Osteoblast (primary cell): ENCODE data around the gene CXCR6. TPM values are rescaled to one million over a fixed set of nuclear protein-coding genes. Genes with fewer than 3 reads are reported as not detected.

Source experiments
- DNase-seq: peaks from one replicate; pipeline ENCODE4 v3.0.0; 2011; ENCODE audit warnings: low spot score, mixed read lengths; ENCODE audit not compliant: insufficient read length; ENCODE audit errors: missing footprints
- H2AFZ ChIP-seq: 2 replicates; pipeline ENCODE4 v1.6.0; 2011; ENCODE audit warnings: mild to moderate bottlenecking, low read length
- H3K27ac ChIP-seq: 2 replicates; pipeline ENCODE4 v1.5.1; 2011; ENCODE audit warnings: mild to moderate bottlenecking, low read depth, low read length, moderate library complexity
- H3K27me3 ChIP-seq: 2 replicates; pipeline ENCODE4 v1.6.0; 2012; ENCODE audit warnings: mild to moderate bottlenecking, control low read depth, inconsistent platforms, low read length, moderate library complexity; ENCODE audit not compliant: insufficient read depth
- H3K36me3 ChIP-seq: 2 replicates; pipeline ENCODE4 v1.5.1; 2011; ENCODE audit warnings: mild to moderate bottlenecking, low read length, control low read depth, moderate library complexity; ENCODE audit not compliant: insufficient read depth
- H3K4me1 ChIP-seq: 2 replicates; pipeline ENCODE4 v1.5.1; 2011; ENCODE audit warnings: mild to moderate bottlenecking, low read length, control low read depth, moderate library complexity; ENCODE audit not compliant: insufficient read depth
- H3K4me2 ChIP-seq: 2 replicates; pipeline ENCODE4 v1.6.0; 2011; ENCODE audit warnings: mild to moderate bottlenecking, low read length; ENCODE audit not compliant: insufficient read depth
- H3K4me3 ChIP-seq: fragments of 200-600 bp; sonication (generic); 3 replicates; pipeline ENCODE4 v1.5.1; 2012; ENCODE audit warnings: mild to moderate bottlenecking, low read length, inconsistent platforms; ENCODE audit not compliant: insufficient read depth
- H3K79me2 ChIP-seq: 2 replicates; pipeline ENCODE4 v1.6.0; 2012; ENCODE audit warnings: mild to moderate bottlenecking, low read length, control low read depth, inconsistent platforms; ENCODE audit not compliant: insufficient read depth
- H3K9me3 ChIP-seq: 2 replicates; pipeline ENCODE4 v1.5.1; 2011; ENCODE audit warnings: low read depth, low read length, control low read depth
- H4K20me1 ChIP-seq: 2 replicates; pipeline ENCODE4 v1.6.0; 2012; ENCODE audit warnings: mild to moderate bottlenecking, low read length, control low read depth; ENCODE audit not compliant: insufficient read depth
- CTCF ChIP-seq: IDR thresholded peaks from 2 replicates; pipeline ENCODE4 v1.5.1; 2011; ENCODE audit warnings: mild to moderate bottlenecking, low read depth, low read length, moderate library complexity; ENCODE audit errors: extremely low read depth
- total RNA-seq: library from RNA; depleted of rRNA; stranded (reverse); fragments of >200 nt; gene quantifications from 2 replicates; pipeline ENCODE4 v1.2.3, GENCODE V29; 2012

Gene CXCR6
- total RNA-seq, 1 donor: not detected

- peaks cover 39% of the 10 kb centered on the region for H3K36me3 ChIP-seq
- TF ChIP-seq CTCF: no peak
- no peaks in the 10 kb centered on the region for H3K27me3 ChIP-seq
- peaks cover 5% of the 10 kb centered on the region for H4K20me1 ChIP-seq
- no peak overlapping the region for H3K4me3 ChIP-seq
- no peaks in the 10 kb centered on the region for H3K9me3 ChIP-seq
- H3K4me2 ChIP-seq: no peak overlapping the region
- no peaks in the 10 kb centered on the region for H3K79me2 ChIP-seq
- no peak overlapping the region for H3K27ac ChIP-seq
- DNase-seq: no peak
- H2AFZ ChIP-seq: no peak overlapping the region
- H3K4me1 ChIP-seq: peaks cover 10% of the 10 kb centered on the region
Measured at GRCh38 chr3:45932112-45932511, 11.2 kb upstream of the CXCR6 start.

DNA sequence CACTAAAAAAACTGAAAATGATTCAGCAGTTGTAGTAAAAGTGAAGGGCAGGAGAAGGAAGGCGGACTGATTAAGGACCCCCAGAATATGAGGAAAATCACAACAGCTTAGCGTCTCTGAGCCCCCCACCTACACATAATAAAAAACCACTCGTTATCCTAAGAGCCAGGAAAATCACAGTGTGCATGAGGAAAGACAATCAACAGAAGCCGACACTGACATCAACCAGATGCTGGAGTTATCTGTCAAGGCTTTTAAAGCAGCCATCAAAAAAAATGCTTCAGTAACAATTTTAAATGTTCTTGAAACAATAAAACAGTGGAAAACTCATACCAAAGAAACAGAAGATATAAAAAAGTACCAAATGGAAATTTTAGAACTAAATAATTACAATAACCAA is 9.7 kb upstream of the CXCR6 start:
- Histone ChIP-seq H4K20me1 (peaks cover 8% of the 10 kb centered on the region), H3K79me2 (no peaks in the 10 kb centered on the region), H3K4me1 (no peaks in the 10 kb centered on the region), H3K9me3 (no peaks in the 10 kb centered on the region), H3K4me2 (no peak overlapping the region), H3K27me3 (no peaks in the 10 kb centered on the region), H3K4me3 (no peak overlapping the region), H3K27ac (no peak overlapping the region), H3K36me3 (peaks cover 39% of the 10 kb centered on the region), H2AFZ (no peak overlapping the region)
- TF ChIP-seq CTCF: no peak
- no peak for DNase-seq

- peaks cover 3% of the 10 kb centered on the region for H4K20me1 ChIP-seq
- H3K36me3 ChIP-seq: peaks cover 27% of the 10 kb centered on the region
- H3K4me3 ChIP-seq: no peak overlapping the region
- no peaks in the 10 kb centered on the region for H3K79me2 ChIP-seq
- H3K27ac ChIP-seq: no peak overlapping the region
- H3K27me3 ChIP-seq: no peaks in the 10 kb centered on the region
- no peaks in the 10 kb centered on the region for H3K9me3 ChIP-seq
- H3K4me2 ChIP-seq: no peak overlapping the region
- TF ChIP-seq CTCF: no peak
- peaks cover 7% of the 10 kb centered on the region for H3K4me1 ChIP-seq
- no peak for DNase-seq
- no peak overlapping the region for H2AFZ ChIP-seq
Measured at GRCh38 chr3:45936261-45936660, 7.0 kb upstream of the CXCR6 start.

GRCh38 chr3:45937206-45938042 is 5.8 kb upstream of the CXCR6 start:
- Histone ChIP-seq H2AFZ (no peak overlapping the region), H3K9me3 (no peaks in the 10 kb centered on the region), H3K4me2 (no peak overlapping the region), H3K27ac (no peak overlapping the region), H3K36me3 (peaks cover 20% of the 10 kb centered on the region), H3K79me2 (no peaks in the 10 kb centered on the region), H4K20me1 (peaks cover 3% of the 10 kb centered on the region), H3K27me3 (no peaks in the 10 kb centered on the region), H3K4me1 (peaks cover 7% of the 10 kb centered on the region), H3K4me3 (no peak overlapping the region)
- DNase-seq: peak; percentile 27
- TF ChIP-seq CTCF: no peak
